Dendritic cell treated with granulocyte-macrophage colony-stimulating factor and Interleukin-4, amounts not matched to agents 40 ng/mL and 50 ng/mL, for 4 days (primary cell): ENCODE data around the gene EYS.

ENCODE experiments used
- H3K27ac Mint-ChIP-seq: one replicate; pipeline ENCODE4 v1.8.0; 2022; ENCODE audit warnings: mild to moderate bottlenecking, mixed read lengths
- H3K27me3 Mint-ChIP-seq: one replicate; pipeline ENCODE4 v1.8.0; 2022; ENCODE audit warnings: mild to moderate bottlenecking, mixed read lengths
- H3K36me3 Mint-ChIP-seq: one replicate; pipeline ENCODE4 v1.8.0; 2022; ENCODE audit warnings: low read depth, mixed read lengths
- H3K4me1 Mint-ChIP-seq: one replicate; pipeline ENCODE4 v1.8.0; 2022; ENCODE audit warnings: low read depth, mixed read lengths
- H3K4me3 Mint-ChIP-seq: one replicate; pipeline ENCODE4 v1.8.0; 2022; ENCODE audit warnings: mild to moderate bottlenecking, moderate library complexity, mixed read lengths
- H3K9me3 Mint-ChIP-seq: one replicate; pipeline ENCODE4 v1.8.0; 2022; ENCODE audit warnings: mixed read lengths
- intact Hi-C: fragments of 100-400 bp; cut with micrococcal nuclease; formaldehyde crosslinking; loops from one replicate; pipeline ENCODE4 v1.15.0; 2022

Gene EYS

GRCh38 chr6:64580346-64580745 is 1126.7 kb downstream of the EYS start:
- Mint-ChIP-seq H3K27me3 (no peaks in the 10 kb centered on the region), H3K36me3 (no peaks in the 10 kb centered on the region), H3K27ac (no peak overlapping the region), H3K9me3 (peaks cover 22% of the 10 kb centered on the region), H3K4me1 (no peaks in the 10 kb centered on the region), H3K4me3 (no peak overlapping the region)
- intact Hi-C loops = no loop called here

- Mint-ChIP-seq H3K36me3 (no peaks in the 10 kb centered on the region), H3K27me3 (no peaks in the 10 kb centered on the region), H3K4me3 (no peak overlapping the region), H3K9me3 (peaks cover 7% of the 10 kb centered on the region), H3K4me1 (no peaks in the 10 kb centered on the region), H3K27ac (no peak overlapping the region)
- intact Hi-C loops = no loop called here
These were observed 1153.7 kb downstream of the EYS start for GRCh38 chr6:64553249-64553786.

GRCh38 chr6:64547594-64548268 is 1159.3 kb downstream of the EYS start:
- no peak overlapping the region for H3K27ac Mint-ChIP-seq

DNA sequence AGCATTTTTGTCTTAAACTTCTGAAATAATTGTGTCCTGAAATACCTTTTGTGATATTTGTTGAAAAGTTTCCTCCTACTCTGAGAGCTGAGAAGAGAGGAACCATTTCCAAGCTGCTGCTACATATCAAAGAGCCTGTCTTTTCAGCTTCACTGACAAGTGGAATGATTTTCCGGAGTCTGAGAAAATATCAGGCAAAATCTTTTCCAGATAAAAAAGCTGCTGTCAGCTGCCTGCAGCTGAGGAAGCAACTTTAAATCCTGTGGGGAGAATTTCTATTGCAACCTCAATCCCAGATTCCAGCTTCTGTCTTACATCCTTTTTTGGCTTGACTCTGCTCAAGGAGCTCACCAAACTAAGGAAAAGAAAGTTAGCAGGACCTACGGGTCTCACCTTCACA is 1167.1 kb downstream of the EYS start:
- no peaks in the 10 kb centered on the region for H3K4me1 Mint-ChIP-seq
- H3K27me3 Mint-ChIP-seq = no peaks in the 10 kb centered on the region
- no peaks in the 10 kb centered on the region for H3K36me3 Mint-ChIP-seq
- peaks cover 12% of the 10 kb centered on the region for H3K9me3 Mint-ChIP-seq
- intact Hi-C loops = no loop called here
- no peak overlapping the region for H3K27ac Mint-ChIP-seq
- H3K4me3 Mint-ChIP-seq = no peak overlapping the region

More at GRCh38 chr6:64547594-64548268, 1159.3 kb downstream of the EYS start:
- peaks cover 27% of the 10 kb centered on the region for H3K9me3 Mint-ChIP-seq
- H3K4me1 Mint-ChIP-seq = no peaks in the 10 kb centered on the region
- no peaks in the 10 kb centered on the region for H3K27me3 Mint-ChIP-seq
- no peak overlapping the region for H3K4me3 Mint-ChIP-seq
- H3K36me3 Mint-ChIP-seq = no peaks in the 10 kb centered on the region
- intact Hi-C loops = no loop called here

DNA sequence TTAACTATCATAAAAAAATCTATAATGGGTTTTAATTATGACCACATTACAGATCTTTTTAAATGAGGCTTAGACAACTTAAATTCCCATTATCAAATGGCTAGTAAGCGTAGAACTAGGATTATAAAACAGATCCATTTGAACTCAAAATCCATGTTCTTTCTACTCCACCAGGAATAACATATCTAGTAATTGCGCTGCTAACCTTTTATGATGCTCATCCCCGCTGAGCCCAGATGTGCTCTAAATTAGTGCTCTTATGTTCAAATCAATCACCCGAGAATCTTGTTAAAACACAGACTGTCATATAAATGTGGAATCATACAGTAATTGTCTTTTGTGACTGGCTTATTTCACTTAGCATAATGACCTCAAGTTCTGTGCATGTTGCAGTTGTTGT is 1168.3 kb downstream of the EYS start:
- H3K27ac Mint-ChIP-seq = no peak overlapping the region
- H3K9me3 Mint-ChIP-seq = no peaks in the 10 kb centered on the region
- no peaks in the 10 kb centered on the region for H3K36me3 Mint-ChIP-seq
- intact Hi-C loops = no loop called here
- H3K4me3 Mint-ChIP-seq = no peak overlapping the region
- no peaks in the 10 kb centered on the region for H3K4me1 Mint-ChIP-seq
- no peaks in the 10 kb centered on the region for H3K27me3 Mint-ChIP-seq

- Mint-ChIP-seq H3K27me3 (no peaks in the 10 kb centered on the region), H3K4me1 (no peaks in the 10 kb centered on the region), H3K9me3 (peaks cover 11% of the 10 kb centered on the region), H3K4me3 (no peak overlapping the region), H3K27ac (no peak overlapping the region), H3K36me3 (no peaks in the 10 kb centered on the region)
- intact Hi-C loops = no loop called here
These were observed 1179.1 kb downstream of the EYS start for GRCh38 chr6:64527899-64528298.

DNA sequence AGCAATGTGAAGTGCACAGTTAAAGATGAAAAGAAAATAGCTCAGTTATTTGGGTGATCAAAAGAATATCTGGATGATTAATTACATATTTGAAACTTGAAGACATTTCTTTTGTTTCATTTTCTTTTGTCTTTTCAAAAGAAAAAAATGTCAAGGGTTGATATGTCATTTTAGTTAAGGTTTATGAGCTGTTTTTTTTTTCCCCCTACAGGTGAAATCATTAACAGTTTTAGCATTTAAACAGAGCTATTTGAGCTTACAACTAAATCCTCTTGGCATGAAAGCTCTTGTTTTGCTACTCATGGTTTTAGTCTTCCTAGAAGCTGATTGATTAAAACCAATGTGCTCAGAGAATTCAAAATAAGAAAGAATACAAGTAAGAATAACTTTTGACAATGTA is 1184.2 kb downstream of the EYS start:
- Mint-ChIP-seq H3K27me3 (no peaks in the 10 kb centered on the region), H3K36me3 (no peaks in the 10 kb centered on the region), H3K4me3 (no peak overlapping the region), H3K27ac (no peak overlapping the region), H3K4me1 (no peaks in the 10 kb centered on the region), H3K9me3 (peaks cover 16% of the 10 kb centered on the region)
- intact Hi-C loops = no loop called here

GRCh38 chr6:64520050-64520449 is 1187.0 kb downstream of the EYS start:
- intact Hi-C loops = no loop called here
- no peaks in the 10 kb centered on the region for H3K27me3 Mint-ChIP-seq
- H3K4me3 Mint-ChIP-seq = no peak overlapping the region
- H3K9me3 Mint-ChIP-seq = peaks cover 21% of the 10 kb centered on the region
- no peak overlapping the region for H3K27ac Mint-ChIP-seq
- H3K36me3 Mint-ChIP-seq = no peaks in the 10 kb centered on the region
- H3K4me1 Mint-ChIP-seq = no peaks in the 10 kb centered on the region

DNA sequence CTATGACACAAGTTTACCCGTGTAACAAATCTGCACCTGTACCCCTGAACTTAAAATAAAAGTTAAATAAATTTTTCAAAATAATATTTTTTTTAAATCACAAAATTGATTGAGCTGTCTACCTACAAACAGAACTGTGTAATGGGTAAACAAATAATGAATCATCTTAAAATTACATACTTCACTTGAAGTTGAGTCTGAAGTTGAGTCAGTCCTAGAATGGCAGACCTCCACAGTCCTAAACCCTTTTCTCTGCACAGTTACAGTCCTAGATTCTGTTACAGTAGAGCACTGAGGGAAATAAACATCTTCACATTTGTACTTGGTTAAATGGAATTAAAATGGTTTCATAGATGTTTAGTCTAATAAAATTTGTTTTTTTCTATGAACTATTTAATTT is 1190.6 kb downstream of the EYS start:
- Mint-ChIP-seq H3K36me3 (no peaks in the 10 kb centered on the region), H3K4me1 (no peaks in the 10 kb centered on the region), H3K27me3 (no peaks in the 10 kb centered on the region)

GRCh38 chr6:64507661-64508060 is 1199.4 kb downstream of the EYS start:
- H3K9me3 Mint-ChIP-seq = no peaks in the 10 kb centered on the region
- H3K27ac Mint-ChIP-seq = no peak overlapping the region
- H3K27me3 Mint-ChIP-seq = no peaks in the 10 kb centered on the region
- no peaks in the 10 kb centered on the region for H3K36me3 Mint-ChIP-seq
- intact Hi-C loops = no loop called here
- no peak overlapping the region for H3K4me3 Mint-ChIP-seq
- no peaks in the 10 kb centered on the region for H3K4me1 Mint-ChIP-seq

More for the DNA sequence above, 1190.6 kb downstream of the EYS start:
- intact Hi-C loops = no loop called here
- H3K4me3 Mint-ChIP-seq = no peak overlapping the region
- peaks cover 21% of the 10 kb centered on the region for H3K9me3 Mint-ChIP-seq
- H3K27ac Mint-ChIP-seq = no peak overlapping the region

- Mint-ChIP-seq H3K4me1 (no peaks in the 10 kb centered on the region), H3K9me3 (no peaks in the 10 kb centered on the region), H3K27me3 (no peaks in the 10 kb centered on the region), H3K36me3 (no peaks in the 10 kb centered on the region), H3K27ac (no peak overlapping the region), H3K4me3 (no peak overlapping the region)
- intact Hi-C loops = no loop called here
These were observed 1201.7 kb downstream of the EYS start for GRCh38 chr6:64505312-64505711.

- intact Hi-C loops = no loop called here
- no peak overlapping the region for H3K27ac Mint-ChIP-seq
- no peaks in the 10 kb centered on the region for H3K27me3 Mint-ChIP-seq
- H3K9me3 Mint-ChIP-seq = no peaks in the 10 kb centered on the region
- no peaks in the 10 kb centered on the region for H3K36me3 Mint-ChIP-seq
- no peak overlapping the region for H3K4me3 Mint-ChIP-seq
- H3K4me1 Mint-ChIP-seq = no peaks in the 10 kb centered on the region
These were observed 1202.5 kb downstream of the EYS start for GRCh38 chr6:64504503-64504902.

- no peak overlapping the region for H3K4me3 Mint-ChIP-seq
- H3K4me1 Mint-ChIP-seq = no peaks in the 10 kb centered on the region
- H3K27ac Mint-ChIP-seq = no peak overlapping the region
- intact Hi-C loops = no loop called here
- H3K36me3 Mint-ChIP-seq = no peaks in the 10 kb centered on the region
- no peaks in the 10 kb centered on the region for H3K27me3 Mint-ChIP-seq
- H3K9me3 Mint-ChIP-seq = no peaks in the 10 kb centered on the region
These were observed 1204.2 kb downstream of the EYS start for GRCh38 chr6:64502801-64503200.

DNA sequence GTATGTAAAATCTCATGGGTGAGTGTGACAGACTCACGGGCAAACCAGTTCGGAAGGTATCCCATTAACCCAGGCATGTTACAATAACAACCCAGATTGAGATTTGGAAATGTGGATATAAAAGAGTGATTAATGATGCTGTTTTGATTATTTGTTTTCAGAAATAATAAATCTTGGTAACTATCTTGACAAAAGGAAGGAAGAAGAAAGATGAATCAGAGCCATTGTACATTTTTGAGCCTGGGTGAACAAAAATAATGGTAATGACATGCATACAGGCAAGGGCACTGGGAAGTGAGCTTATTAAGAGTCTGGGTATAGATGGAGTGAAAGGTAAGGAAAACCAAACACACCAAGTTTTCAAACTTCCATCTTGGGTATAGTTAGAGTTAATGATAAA is 1209.4 kb downstream of the EYS start:
- H3K4me3 Mint-ChIP-seq = no peak overlapping the region
- H3K9me3 Mint-ChIP-seq = no peaks in the 10 kb centered on the region
- H3K27ac Mint-ChIP-seq = no peak overlapping the region
- no peaks in the 10 kb centered on the region for H3K4me1 Mint-ChIP-seq
- no peaks in the 10 kb centered on the region for H3K27me3 Mint-ChIP-seq
- intact Hi-C loops = no loop called here
- H3K36me3 Mint-ChIP-seq = no peaks in the 10 kb centered on the region

- intact Hi-C loops = no loop called here
- H3K4me3 Mint-ChIP-seq = no peak overlapping the region
- H3K9me3 Mint-ChIP-seq = no peaks in the 10 kb centered on the region
- no peaks in the 10 kb centered on the region for H3K4me1 Mint-ChIP-seq
- no peaks in the 10 kb centered on the region for H3K36me3 Mint-ChIP-seq
- no peaks in the 10 kb centered on the region for H3K27me3 Mint-ChIP-seq
- no peak overlapping the region for H3K27ac Mint-ChIP-seq
These were observed 1217.3 kb downstream of the EYS start for GRCh38 chr6:64489763-64490162.
